ENCODE measurements around the gene TDRD1.

Gene TDRD1

DNA sequence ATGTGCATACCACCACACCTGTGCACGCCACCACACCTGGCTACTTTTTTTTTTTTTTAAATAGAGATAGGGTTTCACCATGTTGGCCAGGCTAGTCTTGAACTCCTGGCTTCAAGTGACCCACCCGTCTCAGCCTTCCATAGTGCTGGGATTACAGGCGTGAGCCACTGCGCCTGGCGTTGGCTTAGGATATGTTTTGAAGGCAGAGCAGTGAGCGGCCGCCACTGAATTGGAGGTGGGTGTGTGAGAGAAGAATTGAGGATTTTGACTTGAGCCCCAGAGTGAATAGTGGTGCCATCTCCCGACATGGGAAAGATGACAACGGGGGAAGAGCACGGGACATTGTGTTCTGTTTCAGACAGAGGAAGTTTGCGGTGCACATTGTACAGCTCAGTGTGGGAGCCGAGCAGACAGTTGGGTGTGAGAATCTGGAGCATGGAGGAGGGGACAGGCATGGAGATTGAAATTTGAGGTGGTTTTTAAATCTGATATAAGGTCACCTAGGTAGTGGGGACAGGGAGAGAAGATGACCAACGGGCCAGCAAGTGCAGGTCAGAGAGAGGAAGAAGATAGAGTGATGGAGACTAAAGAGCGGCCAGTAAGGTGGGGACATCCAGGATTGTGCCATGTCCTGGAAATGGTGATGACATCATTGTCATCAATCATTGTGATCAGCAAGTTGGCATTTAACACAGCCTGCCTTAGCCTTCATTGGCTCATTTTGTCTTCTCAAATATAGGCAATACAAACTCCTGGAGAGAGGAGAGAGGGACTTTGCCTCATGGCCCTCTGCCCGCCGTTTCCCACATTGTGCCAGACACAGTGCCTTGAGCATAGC is 95.7 kb downstream of the TDRD1 start:
- TF ChIP-seq TAF1 (IDR thresholded peaks at IDR 0.05; ENCODE audit: borderline replicate concordance, insufficient read depth, low read length) (no peak), FOXP2 (optimal IDR thresholded peaks at IDR 0.05; ENCODE audit: borderline replicate concordance, extremely low read depth, extremely low read length, insufficient read depth) (no peak), SIN3A (IDR thresholded peaks at IDR 0.05; ENCODE audit: borderline replicate concordance, insufficient read depth, low read length) (no peak), POLR2AphosphoS5 (IDR thresholded peaks at IDR 0.05; ENCODE audit: low read depth, low read length) (no peak)
- TF ChIP-seq, protein P1, sequence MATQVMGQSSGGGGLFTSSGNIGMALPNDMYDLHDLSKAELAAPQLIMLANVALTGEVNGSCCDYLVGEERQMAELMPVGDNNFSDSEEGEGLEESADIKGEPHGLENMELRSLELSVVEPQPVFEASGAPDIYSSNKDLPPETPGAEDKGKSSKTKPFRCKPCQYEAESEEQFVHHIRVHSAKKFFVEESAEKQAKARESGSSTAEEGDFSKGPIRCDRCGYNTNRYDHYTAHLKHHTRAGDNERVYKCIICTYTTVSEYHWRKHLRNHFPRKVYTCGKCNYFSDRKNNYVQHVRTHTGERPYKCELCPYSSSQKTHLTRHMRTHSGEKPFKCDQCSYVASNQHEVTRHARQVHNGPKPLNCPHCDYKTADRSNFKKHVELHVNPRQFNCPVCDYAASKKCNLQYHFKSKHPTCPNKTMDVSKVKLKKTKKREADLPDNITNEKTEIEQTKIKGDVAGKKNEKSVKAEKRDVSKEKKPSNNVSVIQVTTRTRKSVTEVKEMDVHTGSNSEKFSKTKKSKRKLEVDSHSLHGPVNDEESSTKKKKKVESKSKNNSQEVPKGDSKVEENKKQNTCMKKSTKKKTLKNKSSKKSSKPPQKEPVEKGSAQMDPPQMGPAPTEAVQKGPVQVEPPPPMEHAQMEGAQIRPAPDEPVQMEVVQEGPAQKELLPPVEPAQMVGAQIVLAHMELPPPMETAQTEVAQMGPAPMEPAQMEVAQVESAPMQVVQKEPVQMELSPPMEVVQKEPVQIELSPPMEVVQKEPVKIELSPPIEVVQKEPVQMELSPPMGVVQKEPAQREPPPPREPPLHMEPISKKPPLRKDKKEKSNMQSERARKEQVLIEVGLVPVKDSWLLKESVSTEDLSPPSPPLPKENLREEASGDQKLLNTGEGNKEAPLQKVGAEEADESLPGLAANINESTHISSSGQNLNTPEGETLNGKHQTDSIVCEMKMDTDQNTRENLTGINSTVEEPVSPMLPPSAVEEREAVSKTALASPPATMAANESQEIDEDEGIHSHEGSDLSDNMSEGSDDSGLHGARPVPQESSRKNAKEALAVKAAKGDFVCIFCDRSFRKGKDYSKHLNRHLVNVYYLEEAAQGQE (IDR thresholded peaks at IDR 0.05; ENCODE audit: insufficient read depth in 1 of 2, low read depth in 2 of 2, low read length in 2 of 2), result no peak

DNA sequence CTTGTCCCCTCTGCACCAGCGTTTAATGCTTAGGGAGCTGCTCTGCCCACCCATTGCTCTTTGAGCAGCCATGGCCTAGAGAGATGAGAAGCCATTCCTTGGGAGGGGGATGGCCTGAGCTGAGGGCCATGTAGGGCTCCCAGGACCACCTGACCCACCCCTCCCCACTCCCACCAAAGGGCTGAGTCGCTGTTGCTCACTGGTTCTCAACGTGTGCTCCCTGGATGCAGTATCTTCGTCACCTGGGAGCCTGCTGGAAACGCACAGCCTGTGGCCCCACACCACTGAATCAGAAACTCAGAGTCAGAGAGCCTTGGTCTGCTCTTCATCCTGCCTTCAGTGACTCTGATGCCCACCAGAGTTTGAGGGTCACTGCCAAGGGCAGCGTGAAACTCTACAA is 96.9 kb downstream of the TDRD1 start:
- TF ChIP-seq TAF1 (IDR thresholded peaks at IDR 0.05; ENCODE audit: borderline replicate concordance, insufficient read depth, low read length) (no peak), SIN3A (IDR thresholded peaks at IDR 0.05; ENCODE audit: borderline replicate concordance, insufficient read depth, low read length) (no peak), POLR2AphosphoS5 (IDR thresholded peaks at IDR 0.05; ENCODE audit: low read depth, low read length) (no peak), FOXP2 (optimal IDR thresholded peaks at IDR 0.05; ENCODE audit: borderline replicate concordance, extremely low read depth, extremely low read length, insufficient read depth) (no peak)
- TF ChIP-seq, protein P1 (IDR thresholded peaks at IDR 0.05; ENCODE audit: insufficient read depth in 1 of 2, low read depth in 2 of 2, low read length in 2 of 2), result no peak

- TF ChIP-seq FOXP2 (optimal IDR thresholded peaks at IDR 0.05; ENCODE audit: borderline replicate concordance, extremely low read depth, extremely low read length, insufficient read depth), result no peak
- TF ChIP-seq POLR2AphosphoS5 (IDR thresholded peaks at IDR 0.05; ENCODE audit: low read depth, low read length), result no peak
These were observed 97.5 kb downstream of the TDRD1 start for GRCh38 chr10:114276671-114277070.

- TF ChIP-seq FOXP2 (optimal IDR thresholded peaks at IDR 0.05; ENCODE audit: borderline replicate concordance, extremely low read depth, extremely low read length, insufficient read depth) (no peak), TAF1 (IDR thresholded peaks at IDR 0.05; ENCODE audit: borderline replicate concordance, insufficient read depth, low read length) (no peak), POLR2AphosphoS5 (IDR thresholded peaks at IDR 0.05; ENCODE audit: low read depth, low read length) (no peak), SIN3A (IDR thresholded peaks at IDR 0.05; ENCODE audit: borderline replicate concordance, insufficient read depth, low read length) (no peak)
- TF ChIP-seq, protein P1 (IDR thresholded peaks at IDR 0.05; ENCODE audit: insufficient read depth in 1 of 2, low read depth in 2 of 2, low read length in 2 of 2), result no peak
These were observed 99.2 kb downstream of the TDRD1 start for GRCh38 chr10:114278140-114278883.

GRCh38 chr10:114278884-114279191 is 99.7 kb downstream of the TDRD1 start:
- TF ChIP-seq TAF1 (IDR thresholded peaks at IDR 0.05; ENCODE audit: borderline replicate concordance, insufficient read depth, low read length) (no peak), POLR2AphosphoS5 (IDR thresholded peaks at IDR 0.05; ENCODE audit: low read depth, low read length) (no peak), FOXP2 (optimal IDR thresholded peaks at IDR 0.05; ENCODE audit: borderline replicate concordance, extremely low read depth, extremely low read length, insufficient read depth) (no peak), SIN3A (IDR thresholded peaks at IDR 0.05; ENCODE audit: borderline replicate concordance, insufficient read depth, low read length) (no peak)
- TF ChIP-seq, protein P1 (IDR thresholded peaks at IDR 0.05; ENCODE audit: insufficient read depth in 1 of 2, low read depth in 2 of 2, low read length in 2 of 2), result no peak

Measured in PFSK-1 (cell line).